Astrocyte (in vitro differentiated cells and primary cell): ENCODE results near the gene ZNF266.

Experiments
- EZH2 ChIP-seq: IDR thresholded peaks from 2 replicates; pipeline ENCODE4 v1.6.1; 2012; ENCODE audit warnings: mild to moderate bottlenecking, low read length, inconsistent platforms; ENCODE audit not compliant: insufficient read depth
- TF ChIP-seq, protein P1 (sequence below): IDR thresholded peaks from 2 replicates; pipeline ENCODE4 v1.5.1; 2011; ENCODE audit warnings: low read depth, mild to moderate bottlenecking, inconsistent platforms, low read length, moderate library complexity; ENCODE audit not compliant: insufficient read depth

DNA sequence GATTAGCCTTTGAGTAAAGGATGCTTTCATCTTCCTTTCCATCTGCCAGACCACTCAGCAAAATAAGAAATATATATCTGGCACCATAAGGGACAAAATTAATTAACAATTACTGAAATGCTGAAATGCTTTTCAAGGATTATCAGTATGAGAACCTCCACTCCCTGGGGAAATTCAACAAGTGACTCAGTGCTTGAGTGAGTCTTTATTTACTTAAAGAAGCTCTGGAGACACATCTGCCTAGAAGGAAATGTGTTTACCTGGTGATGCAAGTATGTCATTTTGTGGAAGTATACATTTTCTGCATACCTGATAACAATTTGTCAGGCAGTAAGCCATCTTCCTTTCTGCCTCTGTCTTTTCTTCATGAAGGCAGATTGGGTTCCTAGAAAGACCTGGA, 39.6 kb upstream of the ZNF266 start:
- TF ChIP-seq, protein P1, sequence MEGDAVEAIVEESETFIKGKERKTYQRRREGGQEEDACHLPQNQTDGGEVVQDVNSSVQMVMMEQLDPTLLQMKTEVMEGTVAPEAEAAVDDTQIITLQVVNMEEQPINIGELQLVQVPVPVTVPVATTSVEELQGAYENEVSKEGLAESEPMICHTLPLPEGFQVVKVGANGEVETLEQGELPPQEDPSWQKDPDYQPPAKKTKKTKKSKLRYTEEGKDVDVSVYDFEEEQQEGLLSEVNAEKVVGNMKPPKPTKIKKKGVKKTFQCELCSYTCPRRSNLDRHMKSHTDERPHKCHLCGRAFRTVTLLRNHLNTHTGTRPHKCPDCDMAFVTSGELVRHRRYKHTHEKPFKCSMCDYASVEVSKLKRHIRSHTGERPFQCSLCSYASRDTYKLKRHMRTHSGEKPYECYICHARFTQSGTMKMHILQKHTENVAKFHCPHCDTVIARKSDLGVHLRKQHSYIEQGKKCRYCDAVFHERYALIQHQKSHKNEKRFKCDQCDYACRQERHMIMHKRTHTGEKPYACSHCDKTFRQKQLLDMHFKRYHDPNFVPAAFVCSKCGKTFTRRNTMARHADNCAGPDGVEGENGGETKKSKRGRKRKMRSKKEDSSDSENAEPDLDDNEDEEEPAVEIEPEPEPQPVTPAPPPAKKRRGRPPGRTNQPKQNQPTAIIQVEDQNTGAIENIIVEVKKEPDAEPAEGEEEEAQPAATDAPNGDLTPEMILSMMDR: no peak
- no peak for TF ChIP-seq EZH2
